Measurements from ENCODE around the gene BMAL1.

- TF ChIP-seq MYC (IDR thresholded peaks at IDR 0.05; ENCODE audit: low read depth, low read length) (no peak), CTCF (IDR thresholded peaks at IDR 0.05; ENCODE audit: extremely low read depth in 1 of 2, insufficient read depth in 1 of 2, low read depth in 1 of 2, low read length in 2 of 2) (no peak), POLR2AphosphoS5 (IDR thresholded peaks at IDR 0.05; ENCODE audit: insufficient read depth, low read depth, low read length) (no peak), EZH2 (IDR thresholded peaks at IDR 0.05; ENCODE audit: borderline replicate concordance, low read depth, low read length, severe bottlenecking) (no peak), POLR2A (IDR thresholded peaks at IDR 0.05; ENCODE audit: low read depth, low read length) (no peak), JUN (IDR thresholded peaks at IDR 0.05; ENCODE audit: borderline replicate concordance, insufficient read depth, insufficient read length, low read depth) (no peak), FOS (IDR thresholded peaks at IDR 0.05; ENCODE audit: borderline replicate concordance, insufficient read depth, low read length) (no peak)
These were observed 111.2 kb downstream of the BMAL1 start for GRCh38 chr11:13388741-13389140.
